HG02840 (cell line): ENCODE measurements around the gene ZCWPW2.

Experiments used
- ATAC-seq: cut with Tn5 transposase; IDR thresholded peaks from one replicate; pipeline ENCODE4 v1.9.1; 2021; ENCODE audit warnings: mild to moderate bottlenecking, moderate library complexity, moderate number of reproducible peaks; ENCODE audit not compliant: unreplicated experiment, low FRiP score

Gene ZCWPW2

DNA sequence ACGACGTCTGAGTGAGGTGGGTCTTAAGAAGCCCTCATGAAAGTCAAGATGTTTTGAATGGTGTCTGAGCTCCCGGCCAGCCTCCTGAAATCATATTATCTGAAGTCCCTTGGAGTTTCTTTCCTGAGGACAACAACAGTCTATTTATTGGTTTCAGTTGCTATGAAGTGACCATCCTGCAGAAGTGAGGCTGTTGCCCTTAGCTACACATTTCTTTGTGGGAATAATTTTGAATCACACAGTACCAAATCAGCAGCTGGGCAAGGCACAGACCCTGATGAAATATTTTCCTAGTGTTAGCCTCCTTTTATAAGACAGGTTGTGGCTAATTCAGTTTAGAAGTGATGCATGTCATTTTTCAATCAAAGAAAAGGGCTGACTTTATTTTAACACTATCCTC lies 220.8 kb downstream of the ZCWPW2 start:
- no peak for ATAC-seq

- no peak for ATAC-seq
Measured at GRCh38 chr3:28574036-28574435, 225.5 kb downstream of the ZCWPW2 start.

- no peak for ATAC-seq
Measured at GRCh38 chr3:28575100-28575745, 226.7 kb downstream of the ZCWPW2 start.
